ENCODE results near the gene FXYD3. TPM values are rescaled to one million over a fixed set of nuclear protein-coding genes. Genes with fewer than 3 reads are reported as not detected.

Gene FXYD3
- total and polyA plus RNA-seq, 2 of the 13 experiments (the other 11 are each of a cell fraction or from before 2014, with no cell fraction given): 4.9 TPM; not detected in 1

DNA sequence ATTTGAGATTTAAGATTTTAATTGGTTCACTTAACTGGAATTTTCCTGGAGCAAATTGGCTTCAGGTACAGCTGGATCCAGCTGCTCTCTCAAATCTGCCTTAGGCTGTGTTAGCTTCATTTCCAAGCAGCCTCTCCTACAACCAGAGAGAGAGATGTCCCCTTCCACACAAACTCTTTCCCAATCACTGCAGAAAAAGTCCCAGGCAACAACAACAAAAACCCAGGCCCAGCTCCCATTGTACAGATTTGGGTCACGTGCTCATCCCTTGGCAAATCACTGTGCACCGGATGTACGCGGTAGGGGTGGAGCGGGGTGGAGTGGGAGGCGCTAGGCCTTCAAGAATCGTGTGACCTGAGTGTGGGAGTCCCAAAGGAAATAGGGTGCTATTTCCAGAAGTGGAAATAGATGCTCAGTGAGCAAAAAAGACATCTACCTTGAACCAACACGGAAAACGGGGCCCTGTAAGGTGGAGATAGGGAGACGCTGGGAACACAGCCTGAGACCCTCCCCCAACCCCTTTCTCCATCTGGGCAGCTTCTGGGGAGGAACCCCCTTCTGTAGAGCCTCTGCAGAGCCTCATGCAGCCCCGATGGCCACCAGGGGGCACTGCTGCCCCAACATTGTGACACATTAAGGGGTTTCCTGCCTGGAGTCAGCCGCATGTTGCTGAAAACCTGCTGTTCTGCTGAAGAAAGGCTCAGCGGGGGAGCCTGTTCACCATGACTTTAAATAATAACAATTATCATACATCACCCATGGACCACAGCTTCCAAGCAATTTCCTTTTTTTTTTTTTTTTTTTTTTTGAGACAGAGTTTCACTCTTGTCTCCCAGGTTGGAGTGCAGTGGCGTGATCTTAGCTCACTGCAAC lies 48.7 kb upstream of the FXYD3 start (continued):
- TF ChIP-seq CBX5 (CRISPR knock-in tag; IDR thresholded peaks at IDR 0.05; ENCODE audit: borderline replicate concordance): 0 out of 2 replicates have a peak, but pooled peaks have one; percentile 13
- TF ChIP-seq ZNF557 (CRISPR knock-in tag; IDR thresholded peaks at IDR 0.05): no peak
- TF ChIP-seq GLI4 (CRISPR knock-in tag; IDR thresholded peaks at IDR 0.05; ENCODE audit: borderline replicate concordance): no peak
- TF ChIP-seq GATA4 (IDR thresholded peaks at IDR 0.05; ENCODE audit: borderline replicate concordance, low read depth): no peak
- no peak for TF ChIP-seq ZNF382 (CRISPR knock-in tag; IDR thresholded peaks at IDR 0.05; ENCODE audit: borderline replicate concordance)
- TF ChIP-seq ZBTB7A (CRISPR knock-in tag; IDR thresholded peaks at IDR 0.05): no peak
- TF ChIP-seq, protein P1, sequence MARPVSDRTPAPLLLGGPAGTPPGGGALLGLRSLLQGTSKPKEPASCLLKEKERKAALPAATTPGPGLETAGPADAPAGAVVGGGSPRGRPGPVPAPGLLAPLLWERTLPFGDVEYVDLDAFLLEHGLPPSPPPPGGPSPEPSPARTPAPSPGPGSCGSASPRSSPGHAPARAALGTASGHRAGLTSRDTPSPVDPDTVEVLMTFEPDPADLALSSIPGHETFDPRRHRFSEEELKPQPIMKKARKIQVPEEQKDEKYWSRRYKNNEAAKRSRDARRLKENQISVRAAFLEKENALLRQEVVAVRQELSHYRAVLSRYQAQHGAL (CRISPR knock-in tag; IDR thresholded peaks at IDR 0.05; ENCODE audit: not compliant biosample characterization): no peak
- TF ChIP-seq TMF1 (CRISPR knock-in tag; IDR thresholded peaks at IDR 0.05; ENCODE audit: low read depth): no peak
- TF ChIP-seq, protein P2, sequence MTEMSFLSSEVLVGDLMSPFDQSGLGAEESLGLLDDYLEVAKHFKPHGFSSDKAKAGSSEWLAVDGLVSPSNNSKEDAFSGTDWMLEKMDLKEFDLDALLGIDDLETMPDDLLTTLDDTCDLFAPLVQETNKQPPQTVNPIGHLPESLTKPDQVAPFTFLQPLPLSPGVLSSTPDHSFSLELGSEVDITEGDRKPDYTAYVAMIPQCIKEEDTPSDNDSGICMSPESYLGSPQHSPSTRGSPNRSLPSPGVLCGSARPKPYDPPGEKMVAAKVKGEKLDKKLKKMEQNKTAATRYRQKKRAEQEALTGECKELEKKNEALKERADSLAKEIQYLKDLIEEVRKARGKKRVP (CRISPR knock-in tag; IDR thresholded peaks at IDR 0.05): no peak
- TF ChIP-seq ZNF180 (CRISPR knock-in tag; IDR thresholded peaks at IDR 0.05; ENCODE audit: borderline replicate concordance, low read depth): no peak
- no peak for TF ChIP-seq MBNL3 (CRISPR knock-in tag; conservative IDR thresholded peaks at IDR 0.05)
- no peak for TF ChIP-seq ZFP36L2 (CRISPR knock-in tag; IDR thresholded peaks at IDR 0.05)
- no peak for TF ChIP-seq U2AF1 (optimal IDR thresholded peaks at IDR 0.05; ENCODE audit: low read depth, low read length)
- no peak for TF ChIP-seq MED13 (CRISPR knock-in tag; IDR thresholded peaks at IDR 0.05)
- TF ChIP-seq, protein P3, sequence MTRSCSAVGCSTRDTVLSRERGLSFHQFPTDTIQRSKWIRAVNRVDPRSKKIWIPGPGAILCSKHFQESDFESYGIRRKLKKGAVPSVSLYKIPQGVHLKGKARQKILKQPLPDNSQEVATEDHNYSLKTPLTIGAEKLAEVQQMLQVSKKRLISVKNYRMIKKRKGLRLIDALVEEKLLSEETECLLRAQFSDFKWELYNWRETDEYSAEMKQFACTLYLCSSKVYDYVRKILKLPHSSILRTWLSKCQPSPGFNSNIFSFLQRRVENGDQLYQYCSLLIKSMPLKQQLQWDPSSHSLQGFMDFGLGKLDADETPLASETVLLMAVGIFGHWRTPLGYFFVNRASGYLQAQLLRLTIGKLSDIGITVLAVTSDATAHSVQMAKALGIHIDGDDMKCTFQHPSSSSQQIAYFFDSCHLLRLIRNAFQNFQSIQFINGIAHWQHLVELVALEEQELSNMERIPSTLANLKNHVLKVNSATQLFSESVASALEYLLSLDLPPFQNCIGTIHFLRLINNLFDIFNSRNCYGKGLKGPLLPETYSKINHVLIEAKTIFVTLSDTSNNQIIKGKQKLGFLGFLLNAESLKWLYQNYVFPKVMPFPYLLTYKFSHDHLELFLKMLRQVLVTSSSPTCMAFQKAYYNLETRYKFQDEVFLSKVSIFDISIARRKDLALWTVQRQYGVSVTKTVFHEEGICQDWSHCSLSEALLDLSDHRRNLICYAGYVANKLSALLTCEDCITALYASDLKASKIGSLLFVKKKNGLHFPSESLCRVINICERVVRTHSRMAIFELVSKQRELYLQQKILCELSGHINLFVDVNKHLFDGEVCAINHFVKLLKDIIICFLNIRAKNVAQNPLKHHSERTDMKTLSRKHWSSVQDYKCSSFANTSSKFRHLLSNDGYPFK (CRISPR knock-in tag; IDR thresholded peaks at IDR 0.05; ENCODE audit: borderline replicate concordance): no peak; the same call in 1 of the 2 replicates
- no peak for TF ChIP-seq ZNF530 (CRISPR knock-in tag; IDR thresholded peaks at IDR 0.05; ENCODE audit: low read depth)
- no peak for TF ChIP-seq GZF1 (CRISPR knock-in tag; IDR thresholded peaks at IDR 0.05)
- peak; percentile 44; the same call in 1 of the 2 replicates for TF ChIP-seq ZNF788 (CRISPR knock-in tag; IDR thresholded peaks at IDR 0.05; ENCODE audit: borderline replicate concordance)
- TF ChIP-seq HOXA7 (CRISPR knock-in tag; IDR thresholded peaks at IDR 0.05): no peak
- no peak for TF ChIP-seq NFKBIZ (CRISPR knock-in tag; IDR thresholded peaks at IDR 0.05)
- TF ChIP-seq CBFB (CRISPR knock-in tag; IDR thresholded peaks at IDR 0.05): no peak
- no peak for TF ChIP-seq RCOR2 (CRISPR knock-in tag; IDR thresholded peaks at IDR 0.05)
- TF ChIP-seq, protein P4, sequence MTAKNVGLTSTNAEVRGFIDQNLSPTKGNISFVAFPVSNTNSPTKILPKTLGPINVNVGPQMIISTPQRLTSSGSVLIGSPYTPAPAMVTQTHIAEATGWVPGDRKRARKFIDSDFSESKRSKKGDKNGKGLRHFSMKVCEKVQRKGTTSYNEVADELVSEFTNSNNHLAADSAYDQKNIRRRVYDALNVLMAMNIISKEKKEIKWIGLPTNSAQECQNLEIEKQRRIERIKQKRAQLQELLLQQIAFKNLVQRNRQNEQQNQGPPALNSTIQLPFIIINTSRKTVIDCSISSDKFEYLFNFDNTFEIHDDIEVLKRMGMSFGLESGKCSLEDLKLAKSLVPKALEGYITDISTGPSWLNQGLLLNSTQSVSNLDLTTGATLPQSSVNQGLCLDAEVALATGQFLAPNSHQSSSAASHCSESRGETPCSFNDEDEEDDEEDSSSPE (CRISPR knock-in tag; IDR thresholded peaks at IDR 0.05): no peak
- no peak for TF ChIP-seq RFXANK (CRISPR knock-in tag; IDR thresholded peaks at IDR 0.05)
- TF ChIP-seq WIZ (CRISPR knock-in tag; IDR thresholded peaks at IDR 0.05): no peak
- TF ChIP-seq JARID2 (CRISPR knock-in tag; IDR thresholded peaks at IDR 0.05; ENCODE audit: insufficient replicate concordance): no peak
